Ectodermal cell (in vitro differentiated cells): ENCODE measurements around the gene PLCB4.

ENCODE experiments used
- H3K27ac ChIP-seq: 2 replicates; pipeline ENCODE4 v1.7.0; 2013; ENCODE audit warnings: mild to moderate bottlenecking, low read depth, low read length; ENCODE audit not compliant: insufficient read depth, poor library complexity, severe bottlenecking
- H3K27me3 ChIP-seq: 2 replicates; pipeline ENCODE4 v1.7.0; 2013; ENCODE audit warnings: mild to moderate bottlenecking, low read length; ENCODE audit not compliant: insufficient read depth, control insufficient read depth, poor library complexity, severe bottlenecking
- H3K36me3 ChIP-seq: one replicate; pipeline ENCODE4 v1.7.0; 2013; ENCODE audit warnings: low read length; ENCODE audit not compliant: control insufficient read depth, insufficient read depth
- H3K4me1 ChIP-seq: one replicate; pipeline ENCODE4 v1.7.0; 2013; ENCODE audit warnings: low read length; ENCODE audit not compliant: control insufficient read depth, insufficient read depth
- H3K4me3 ChIP-seq: 2 replicates; pipeline ENCODE4 v1.7.0; 2013; ENCODE audit warnings: low read depth, low read length, control low read depth; ENCODE audit not compliant: insufficient read depth
- H3K9me3 ChIP-seq: 2 replicates; pipeline ENCODE4 v1.7.0; 2013; ENCODE audit warnings: mild to moderate bottlenecking, low read length, moderate library complexity; ENCODE audit not compliant: control insufficient read depth
- whole genome bisulfite sequencing, 2 experiments: methylation state at CpG; one replicate each; pipeline ENCODE4 v1.1.7; 2013; ENCODE audit warnings: missing lambda C conversion rate in 2 of 2; 5-methylcytosine and 5-hydroxymethylcytosine counted together

The PLCB4 gene

GRCh38 chr20:9493803-9494202 lies 424.9 kb downstream of the PLCB4 start:
- Histone ChIP-seq H3K27ac (no peak overlapping the region), H3K27me3 (no peaks in the 10 kb centered on the region), H3K4me3 (no peak overlapping the region), H3K4me1 (peaks cover 4% of the 10 kb centered on the region), H3K36me3 (no peaks in the 10 kb centered on the region), H3K9me3 (no peaks in the 10 kb centered on the region)
- WGBS, 2 experiments, result 89 to 100% methylated on average over 1 to 2 of the region's 2 CpGs

- no peaks in the 10 kb centered on the region for H3K4me1 ChIP-seq
- H3K27ac ChIP-seq, result no peak overlapping the region
- no peaks in the 10 kb centered on the region for H3K9me3 ChIP-seq
- no peak overlapping the region for H3K4me3 ChIP-seq
- no peaks in the 10 kb centered on the region for H3K27me3 ChIP-seq
- no peaks in the 10 kb centered on the region for H3K36me3 ChIP-seq
- WGBS, 2 experiments, result 84 to 94% methylated on average over 2 of the region's 2 CpGs
Observed at GRCh38 chr20:9495701-9496100, 426.8 kb downstream of the PLCB4 start.

GRCh38 chr20:9496155-9496554 lies 427.3 kb downstream of the PLCB4 start:
- H3K27me3 ChIP-seq, result no peaks in the 10 kb centered on the region
- H3K27ac ChIP-seq, result no peak overlapping the region
- no peaks in the 10 kb centered on the region for H3K4me1 ChIP-seq
- 92 to 96% methylated on average over 3 of the region's 3 CpGs for WGBS, 2 experiments
- no peaks in the 10 kb centered on the region for H3K9me3 ChIP-seq
- no peak overlapping the region for H3K4me3 ChIP-seq
- H3K36me3 ChIP-seq, result no peaks in the 10 kb centered on the region

GRCh38 chr20:9498322-9498721 lies 429.4 kb downstream of the PLCB4 start:
- 96 to 98% methylated on average over 4 of the region's 4 CpGs for WGBS, 2 experiments
- Histone ChIP-seq H3K36me3 (no peaks in the 10 kb centered on the region), H3K27me3 (no peaks in the 10 kb centered on the region), H3K4me1 (no peaks in the 10 kb centered on the region), H3K9me3 (no peaks in the 10 kb centered on the region), H3K27ac (no peak overlapping the region), H3K4me3 (no peak overlapping the region)

- Histone ChIP-seq H3K4me3 (no peak overlapping the region), H3K36me3 (no peaks in the 10 kb centered on the region), H3K27ac (no peak overlapping the region), H3K27me3 (no peaks in the 10 kb centered on the region), H3K4me1 (no peaks in the 10 kb centered on the region), H3K9me3 (no peaks in the 10 kb centered on the region)
- WGBS, 2 experiments, result 92 to 94% methylated on average over 5 of the region's 5 CpGs
Observed at GRCh38 chr20:9499126-9499899, 430.4 kb downstream of the PLCB4 start.

- no peaks in the 10 kb centered on the region for H3K9me3 ChIP-seq
- H3K4me1 ChIP-seq, result no peaks in the 10 kb centered on the region
- no peaks in the 10 kb centered on the region for H3K36me3 ChIP-seq
- H3K27ac ChIP-seq, result no peak overlapping the region
- WGBS, 2 experiments, result 82 to 86% methylated on average over 2 of the region's 2 CpGs
- peaks cover 6% of the 10 kb centered on the region for H3K27me3 ChIP-seq
- no peak overlapping the region for H3K4me3 ChIP-seq
Observed at GRCh38 chr20:9500121-9500520, 431.2 kb downstream of the PLCB4 start.

- H3K9me3 ChIP-seq, result no peaks in the 10 kb centered on the region
- H3K27ac ChIP-seq, result no peak overlapping the region
- H3K36me3 ChIP-seq, result no peaks in the 10 kb centered on the region
- H3K4me1 ChIP-seq, result no peaks in the 10 kb centered on the region
- H3K27me3 ChIP-seq, result peaks cover 19% of the 10 kb centered on the region
- H3K4me3 ChIP-seq, result no peak overlapping the region
- 91 to 92% methylated on average over 1 to 2 of the region's 2 CpGs for WGBS, 2 experiments
Observed at GRCh38 chr20:9501473-9501872, 432.6 kb downstream of the PLCB4 start.

GRCh38 chr20:9503526-9504245 lies 434.8 kb downstream of the PLCB4 start:
- Histone ChIP-seq H3K9me3 (no peaks in the 10 kb centered on the region), H3K36me3 (no peaks in the 10 kb centered on the region), H3K4me3 (no peak overlapping the region), H3K27me3 (peaks cover 41% of the 10 kb centered on the region), H3K4me1 (peaks cover 8% of the 10 kb centered on the region), H3K27ac (no peak overlapping the region)
- WGBS, 2 experiments, result 74% methylated on average over 9 of the region's 9 CpGs

- Histone ChIP-seq H3K4me1 (peaks cover 8% of the 10 kb centered on the region), H3K9me3 (no peaks in the 10 kb centered on the region), H3K27ac (no peak overlapping the region), H3K27me3 (peaks cover 68% of the 10 kb centered on the region), H3K36me3 (no peaks in the 10 kb centered on the region), H3K4me3 (no peak overlapping the region)
- WGBS, 2 experiments, result 45 to 47% methylated on average over 34 of the region's 34 CpGs
Observed at GRCh38 chr20:9506280-9506821, 437.5 kb downstream of the PLCB4 start.

- Histone ChIP-seq H3K36me3 (no peaks in the 10 kb centered on the region), H3K27ac (no peak overlapping the region), H3K27me3 (peaks cover 74% of the 10 kb centered on the region), H3K9me3 (no peaks in the 10 kb centered on the region), H3K4me3 (peak overlapping the region; percentile 5), H3K4me1 (peaks cover 8% of the 10 kb centered on the region)
- WGBS, 2 experiments, result 31 to 39% methylated on average over 31 of the region's 31 CpGs
Observed at GRCh38 chr20:9506964-9507369, 438.1 kb downstream of the PLCB4 start.
